NCI-H446 treated with DMSO at 0.1 percent for 48 hours (cell line): ENCODE results near the gene GPC6.
A peak's percentile ranks its signal among the peaks of the same experiment; 100 is the strongest.
"Not testable (repeated sequence)": the region's sequence is repeated elsewhere in the genome, so short reads cannot be mapped to it uniquely, and the experiment has no call there.

Experiments
- DNase-seq: peaks from one replicate; lab custom pipeline; 2025; lab: John Stamatoyannopoulos, UW

Gene GPC6

DNA sequence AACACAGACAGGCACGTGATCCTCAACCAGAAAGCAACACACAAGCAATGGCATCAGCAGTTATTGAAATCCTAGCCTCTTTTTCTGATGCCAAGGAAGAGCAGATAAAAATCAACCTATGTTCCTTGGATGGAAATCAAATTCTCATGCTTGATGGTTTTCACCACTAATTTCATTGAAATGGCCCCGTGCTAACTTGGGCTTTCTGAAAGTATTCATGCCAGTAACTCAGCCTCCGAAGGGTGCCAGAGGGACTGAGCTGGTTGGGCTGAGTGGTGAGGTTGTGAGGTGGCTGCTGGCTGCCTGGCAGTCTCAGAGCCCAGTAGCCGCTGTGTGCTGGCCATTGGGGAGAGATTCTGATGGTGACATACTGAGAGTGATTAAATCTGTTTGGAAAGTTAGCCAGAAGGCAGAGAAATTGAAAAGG, 943.6 kb downstream of the GPC6 start:
- DNase-seq, result peak; percentile 50

GRCh38 chr13:94172416-94172815, 945.8 kb downstream of the GPC6 start:
- DNase-seq, result no peak

DNA sequence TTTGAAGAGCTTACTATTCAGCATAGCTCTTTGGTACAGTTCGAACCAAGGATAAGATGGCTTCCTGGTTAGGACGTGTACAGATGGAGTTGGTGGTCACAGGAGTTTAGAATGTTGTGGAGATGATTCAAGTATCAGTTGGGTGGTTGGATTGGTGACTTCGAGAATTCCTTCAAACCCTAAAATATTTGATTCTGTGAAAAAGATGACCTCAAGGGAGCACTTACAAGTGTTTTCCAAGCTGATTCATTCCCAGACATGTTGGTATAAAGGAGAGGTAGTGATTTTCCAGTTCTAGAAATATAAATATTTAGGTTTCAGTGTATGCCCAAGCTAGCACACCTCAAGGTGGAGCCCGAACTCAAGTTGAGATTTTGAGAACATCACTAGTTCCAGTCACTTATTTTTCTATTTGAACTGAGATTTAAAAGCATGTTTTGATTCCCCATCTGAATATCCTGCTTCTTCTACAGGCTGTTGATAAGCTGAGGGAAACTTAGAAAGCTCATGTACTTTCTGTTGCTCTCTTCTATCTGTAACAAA, 946.8 kb downstream of the GPC6 start:
- no peak for DNase-seq

DNA sequence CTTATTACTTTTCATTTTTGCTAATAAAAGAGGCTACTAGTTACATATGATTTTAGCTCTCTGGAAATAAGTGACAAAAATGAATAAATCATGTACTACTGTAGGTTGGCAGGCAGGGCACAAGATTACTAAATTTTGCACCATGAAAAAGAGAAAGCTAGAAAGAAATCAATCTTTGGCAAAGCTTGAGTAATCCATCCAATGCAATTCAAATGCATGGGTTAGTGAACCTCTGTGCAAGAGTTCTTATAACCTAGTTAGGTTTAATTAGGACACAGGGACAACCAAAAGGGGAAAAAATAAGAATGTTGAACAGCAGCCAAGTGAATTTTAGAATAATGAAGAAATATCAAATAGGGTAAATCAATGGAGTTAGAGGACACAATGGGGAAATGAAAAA, 947.4 kb downstream of the GPC6 start:
- no peak for DNase-seq

GRCh38 chr13:94175076-94175475, 948.5 kb downstream of the GPC6 start:
- DNase-seq, result no peak

DNA sequence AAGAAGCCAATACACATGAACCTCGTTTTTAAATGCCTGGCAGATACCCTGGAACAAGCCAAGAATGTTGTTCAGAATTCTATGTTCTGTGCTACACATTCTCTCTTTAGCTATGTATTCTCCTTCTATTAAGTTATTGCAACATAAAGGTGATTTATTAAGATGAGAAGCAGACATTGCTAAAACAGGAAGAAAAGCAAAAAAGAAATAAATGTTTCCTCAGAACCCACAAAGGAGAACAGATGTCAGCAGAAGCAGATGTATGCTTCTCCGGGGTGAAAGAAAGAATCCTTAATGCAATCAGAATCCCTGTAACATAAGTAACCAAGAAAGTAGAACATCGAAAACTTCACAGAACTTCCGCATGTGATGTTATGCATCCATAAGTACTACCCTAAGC, 950.0 kb downstream of the GPC6 start:
- no peak for DNase-seq

GRCh38 chr13:94177041-94177440, 950.4 kb downstream of the GPC6 start:
- DNase-seq, result no peak

DNA sequence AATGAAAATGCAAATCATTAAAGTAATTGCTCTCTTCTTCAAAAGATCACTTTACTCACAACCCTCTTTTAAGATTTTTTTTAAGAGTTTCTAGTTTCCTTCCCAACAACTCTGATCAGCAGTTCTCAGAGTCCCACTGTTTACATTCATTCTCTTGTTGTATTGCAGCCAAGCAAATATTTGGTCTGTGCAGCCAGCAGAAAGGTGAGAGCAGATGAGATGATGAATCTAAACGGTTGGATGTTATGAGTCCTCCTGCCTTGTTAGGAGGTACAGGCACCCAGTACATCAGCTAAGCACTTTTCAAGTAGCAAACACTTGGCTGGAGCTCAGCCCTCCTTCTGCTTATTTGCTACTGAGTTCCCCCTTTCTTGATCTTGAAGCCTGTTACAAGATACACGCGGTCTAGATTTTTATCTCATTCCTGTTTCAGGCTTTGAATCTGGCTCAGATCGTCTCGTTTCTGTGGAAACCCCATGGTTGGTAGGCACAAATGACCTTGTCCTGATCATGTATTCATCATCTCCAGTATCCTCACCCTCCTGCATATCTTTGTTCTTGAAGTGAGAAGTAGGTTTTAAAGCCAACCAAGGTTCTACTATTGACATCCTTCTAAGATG, 952.1 kb downstream of the GPC6 start:
- DNase-seq, result no peak

- no peak for DNase-seq
Measured at GRCh38 chr13:94181461-94182107, 955.0 kb downstream of the GPC6 start.

DNA sequence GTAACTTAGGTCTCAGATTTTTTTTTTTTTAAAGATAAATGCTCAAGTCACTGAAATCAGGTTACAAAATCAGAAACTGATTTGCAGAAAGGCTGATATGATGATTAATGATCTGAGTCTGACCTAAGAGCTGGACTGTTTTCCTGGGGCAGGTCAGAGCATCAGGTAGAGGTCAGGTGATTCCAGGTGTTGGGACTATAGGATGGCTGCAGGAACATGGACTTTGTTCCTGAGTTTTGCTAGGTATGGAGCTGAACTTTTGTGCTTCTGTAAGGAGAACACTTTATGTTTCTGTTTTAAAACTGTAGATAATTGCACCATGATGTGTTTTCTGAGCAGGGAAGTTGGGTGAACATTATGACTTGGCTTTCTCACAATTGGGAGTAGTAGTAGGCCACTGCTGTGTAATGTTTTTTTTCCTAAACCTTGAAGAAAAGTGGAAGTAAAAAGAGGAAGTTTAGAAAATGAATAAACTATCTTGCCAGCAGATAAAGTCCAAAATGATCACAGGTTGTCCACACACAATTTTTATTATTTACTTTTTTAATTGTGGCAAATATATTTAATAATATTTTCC, 955.7 kb downstream of the GPC6 start:
- DNase-seq, result no peak

GRCh38 chr13:94186470-94186869, 959.9 kb downstream of the GPC6 start:
- no peak for DNase-seq

DNA sequence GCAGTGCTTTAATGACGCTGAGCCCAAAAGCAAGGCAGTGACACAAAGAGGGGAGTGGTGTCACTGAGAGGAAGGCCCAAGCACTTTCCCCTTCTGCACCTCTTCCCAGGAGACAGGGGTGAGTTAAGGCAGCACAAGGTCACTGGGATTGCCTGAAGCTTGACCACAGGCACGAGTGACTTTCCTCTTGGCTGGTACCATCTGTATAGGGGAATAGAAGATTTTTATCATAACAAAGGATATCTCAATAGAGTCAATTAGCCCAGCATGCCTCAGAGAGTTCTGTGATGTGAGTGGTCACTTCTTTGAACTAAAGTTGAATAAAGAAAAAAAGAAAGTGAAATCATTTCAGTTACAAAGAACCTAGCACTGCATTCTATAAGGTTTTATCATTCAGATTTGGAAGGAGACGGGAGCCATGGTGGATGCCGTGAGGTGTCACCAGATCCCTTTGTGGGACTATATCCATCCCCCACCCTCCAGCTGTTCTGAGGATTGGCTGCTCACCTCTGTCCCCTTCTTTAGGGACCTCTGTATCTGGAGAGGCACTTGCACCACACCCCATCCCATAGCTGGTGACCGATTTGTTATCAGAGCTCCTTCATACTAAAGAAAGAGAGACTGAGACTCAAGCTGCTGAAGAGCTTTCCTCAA, 961.7 kb downstream of the GPC6 start:
- DNase-seq, result no peak

- DNase-seq, result no peak
Measured at GRCh38 chr13:94192431-94192975, 965.9 kb downstream of the GPC6 start.

- DNase-seq, result no peak
Measured at GRCh38 chr13:94195715-94196114, 969.1 kb downstream of the GPC6 start.

GRCh38 chr13:94196413-94196812, 969.8 kb downstream of the GPC6 start:
- DNase-seq, result no peak

- no peak for DNase-seq
Measured at GRCh38 chr13:94198681-94199080, 972.1 kb downstream of the GPC6 start.

DNA sequence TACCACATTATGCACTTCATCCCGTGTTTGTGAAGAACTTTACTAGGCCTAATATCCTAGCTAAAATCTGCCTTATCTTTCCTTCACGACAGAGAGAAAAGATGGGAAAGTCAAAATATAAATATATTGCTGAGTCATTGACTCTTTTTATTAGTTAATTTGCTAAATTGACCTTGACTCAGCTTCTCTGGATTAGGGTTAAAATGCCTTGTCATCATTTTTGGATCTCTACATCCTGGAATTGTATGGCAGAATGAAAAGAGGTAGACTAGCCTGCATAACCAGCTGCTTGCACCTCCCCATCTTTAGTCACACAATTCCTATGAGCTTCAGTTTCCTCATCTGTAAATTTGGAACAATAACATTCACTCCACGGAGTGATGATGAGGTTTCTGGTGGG, 972.5 kb downstream of the GPC6 start:
- DNase-seq, result no peak

GRCh38 chr13:94201022-94201421, 974.4 kb downstream of the GPC6 start:
- DNase-seq, result no peak

GRCh38 chr13:94204163-94204562, 977.6 kb downstream of the GPC6 start:
- no peak for DNase-seq

DNA sequence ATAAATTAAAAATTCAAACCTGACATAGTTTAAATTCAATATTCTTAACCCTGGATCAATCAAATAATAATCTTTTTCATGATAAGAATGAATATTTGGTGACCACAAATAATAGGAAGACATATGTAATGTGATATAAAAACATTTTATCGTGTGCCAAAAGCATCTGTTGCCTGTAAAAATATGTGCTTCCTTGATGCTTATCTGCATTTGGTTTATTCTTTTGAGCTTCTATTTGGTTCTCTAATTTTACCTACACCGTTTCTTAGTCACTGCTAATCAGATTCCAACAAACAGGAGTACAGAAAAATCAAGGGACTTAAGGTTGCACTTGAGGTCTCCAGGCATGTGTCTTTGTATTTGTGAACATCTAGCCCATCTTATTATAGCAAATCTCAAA, 978.3 kb downstream of the GPC6 start:
- no peak for DNase-seq

- DNase-seq, result no peak
Measured at GRCh38 chr13:94205896-94206295, 979.3 kb downstream of the GPC6 start.

DNA sequence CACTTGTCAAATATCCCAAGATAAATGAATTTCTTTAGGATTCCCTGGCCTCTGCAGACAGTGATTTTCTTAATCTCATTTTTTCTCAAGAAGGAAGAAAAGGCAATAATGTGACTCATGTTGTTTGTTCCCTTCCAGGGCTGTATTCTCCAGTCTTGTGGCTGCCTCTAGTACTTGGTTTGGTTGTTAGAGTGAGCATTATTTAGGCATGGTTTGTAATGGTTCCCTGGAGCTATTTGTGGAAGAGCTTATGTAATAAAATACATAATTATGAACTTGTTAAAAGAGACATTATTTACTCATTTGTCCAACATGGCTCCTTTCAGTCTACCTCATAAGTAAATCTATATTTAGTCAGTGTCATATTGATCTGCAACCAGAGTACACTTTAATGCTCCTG, 982.5 kb downstream of the GPC6 start:
- DNase-seq, result no peak

GRCh38 chr13:94209913-94210312, 983.3 kb downstream of the GPC6 start:
- not testable (repeated sequence) for DNase-seq
